ENCODE data around the gene PCLAF. TPM values are rescaled to one million over a fixed set of nuclear protein-coding genes. Genes with fewer than 3 reads are reported as not detected.
"Not testable (repeated sequence)": the region's sequence is repeated elsewhere in the genome, so short reads cannot be mapped to it uniquely, and the experiment has no call there.

PCLAF gene
- total and polyA plus RNA-seq, 2 of the 4 experiments (the other 2 are of a cell fraction): 12.9 to 60.5 TPM

DNA sequence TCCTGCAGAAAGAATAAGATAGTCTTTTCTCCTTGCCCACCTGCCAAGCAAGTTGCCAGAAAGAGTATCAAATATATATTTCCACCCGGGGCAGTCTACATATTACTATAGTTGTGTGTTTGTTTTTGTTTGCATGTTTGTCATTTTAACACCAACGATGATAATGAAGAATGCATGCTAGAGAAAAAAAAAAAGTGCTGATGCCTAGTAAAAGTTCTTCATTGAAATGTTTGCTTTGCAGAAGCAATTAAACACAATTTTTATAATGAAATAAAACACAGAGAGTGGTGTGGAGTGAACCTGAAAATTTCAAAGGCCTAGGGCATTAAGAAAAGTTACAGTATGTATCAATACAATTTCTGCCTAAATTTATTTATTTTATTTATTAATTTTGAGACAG lies 2.5 kb upstream of the PCLAF start:
- H3K23ac ChIP-seq (ENCODE audit: low read depth, low read length): no peak overlapping the region
- H4K91ac ChIP-seq (ENCODE audit: insufficient read depth, low read depth, low read length): no peak overlapping the region
- no peak overlapping the region for H4K8ac ChIP-seq (ENCODE audit: low read depth in 2 of 2, low read length in 2 of 2)
- peaks cover 3% of the 10 kb centered on the region for H3K4me1 ChIP-seq (ENCODE audit: control insufficient read depth, insufficient read depth, low read length)
- H3K9me3 ChIP-seq (ENCODE audit: control insufficient read depth, insufficient read depth, low read length): no peaks in the 10 kb centered on the region
- no peak overlapping the region for H3K9ac ChIP-seq (ENCODE audit: low read depth, low read length)
- no peak overlapping the region for H3K4me3 ChIP-seq (ENCODE audit: insufficient read depth, low read depth, low read length)
- no peak overlapping the region for H4K5ac ChIP-seq (ENCODE audit: low read depth, low read length)
- H3K4me2 ChIP-seq (ENCODE audit: low read depth, low read length): no peak overlapping the region
- H3K27me3 ChIP-seq (ENCODE audit: control insufficient read depth, insufficient read depth, low read length): no peaks in the 10 kb centered on the region
- no TSS peak for BruUV-seq (replicated peaks)
- H3K79me1 ChIP-seq (ENCODE audit: low read depth in 1 of 2, low read length in 2 of 2): peaks cover 4 to 25% of the 10 kb centered on the region in 2 experiments; a peak in 2 of 4 replicates
- TF ChIP-seq MAFK (IDR thresholded peaks at IDR 0.05; ENCODE audit: low read depth, low read length): peak; percentile 47
- TF ChIP-seq, protein P1, sequence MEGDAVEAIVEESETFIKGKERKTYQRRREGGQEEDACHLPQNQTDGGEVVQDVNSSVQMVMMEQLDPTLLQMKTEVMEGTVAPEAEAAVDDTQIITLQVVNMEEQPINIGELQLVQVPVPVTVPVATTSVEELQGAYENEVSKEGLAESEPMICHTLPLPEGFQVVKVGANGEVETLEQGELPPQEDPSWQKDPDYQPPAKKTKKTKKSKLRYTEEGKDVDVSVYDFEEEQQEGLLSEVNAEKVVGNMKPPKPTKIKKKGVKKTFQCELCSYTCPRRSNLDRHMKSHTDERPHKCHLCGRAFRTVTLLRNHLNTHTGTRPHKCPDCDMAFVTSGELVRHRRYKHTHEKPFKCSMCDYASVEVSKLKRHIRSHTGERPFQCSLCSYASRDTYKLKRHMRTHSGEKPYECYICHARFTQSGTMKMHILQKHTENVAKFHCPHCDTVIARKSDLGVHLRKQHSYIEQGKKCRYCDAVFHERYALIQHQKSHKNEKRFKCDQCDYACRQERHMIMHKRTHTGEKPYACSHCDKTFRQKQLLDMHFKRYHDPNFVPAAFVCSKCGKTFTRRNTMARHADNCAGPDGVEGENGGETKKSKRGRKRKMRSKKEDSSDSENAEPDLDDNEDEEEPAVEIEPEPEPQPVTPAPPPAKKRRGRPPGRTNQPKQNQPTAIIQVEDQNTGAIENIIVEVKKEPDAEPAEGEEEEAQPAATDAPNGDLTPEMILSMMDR (conservative IDR thresholded peaks at IDR 0.05; ENCODE audit: low read depth, low read length): no peak
- ChIA-PET POLR2A (ENCODE audit: unreplicated experiment) (no interaction called here), CTCF (no interaction called here)
- no peak overlapping the region for H2BK15ac ChIP-seq (ENCODE audit: low read depth, low read length)
- dilution Hi-C loops (cut with HindIII; ENCODE audit: low sequenced_read_pairs, unreplicated experiment) (no loop called here), in situ Hi-C loops (cut with MboI; ENCODE audit: low sequenced_read_pairs) (no loop called here), intact Hi-C loops (cut with micrococcal nuclease) (no loop called here)
- H3K27ac ChIP-seq (ENCODE audit: insufficient read depth, low read length): no peak overlapping the region
- no peaks in the 10 kb centered on the region for H3K36me3 ChIP-seq (ENCODE audit: control insufficient read depth, insufficient read depth, low read length)
- H3K14ac ChIP-seq (replicated peaks; ENCODE audit: low read depth, low read length): no peak overlapping the region
- no peak overlapping the region for H2AK9ac ChIP-seq (replicated peaks; ENCODE audit: low read depth, low read length, poor library complexity)
- H3K56ac ChIP-seq (ENCODE audit: extremely low read depth, insufficient read depth, low read length): no peak overlapping the region
- no peak overlapping the region for H2BK120ac ChIP-seq (ENCODE audit: low read depth, low read length)
- no peak overlapping the region for H2BK5ac ChIP-seq (ENCODE audit: low read depth, low read length, poor library complexity, severe bottlenecking)
- DNase-seq: no peak
- no CpG with 5 or more reads among the region's 2 CpGs for WGBS, 2 experiments (ENCODE audit: extremely low coverage in 2 of 2, insufficient read length in 1 of 2)
- peaks cover 4% of the 10 kb centered on the region for H3K9me1 ChIP-seq (ENCODE audit: insufficient read depth, low read length)
- H4K20me1 ChIP-seq (ENCODE audit: insufficient read depth, low read length): no peaks in the 10 kb centered on the region
- no peak for ATAC-seq (ENCODE audit: low read depth)
- no peak overlapping the region for H2AFZ ChIP-seq (replicated peaks; ENCODE audit: low read length, poor library complexity)
- H3K4ac ChIP-seq (ENCODE audit: low read depth, low read length): no peak overlapping the region
- no peak overlapping the region for H2AK5ac ChIP-seq (ENCODE audit: low read depth, low read length)
- no peak overlapping the region for H2BK20ac ChIP-seq (ENCODE audit: low read depth, low read length)
- H3K18ac ChIP-seq (ENCODE audit: low read depth, low read length): no peak overlapping the region

DNA sequence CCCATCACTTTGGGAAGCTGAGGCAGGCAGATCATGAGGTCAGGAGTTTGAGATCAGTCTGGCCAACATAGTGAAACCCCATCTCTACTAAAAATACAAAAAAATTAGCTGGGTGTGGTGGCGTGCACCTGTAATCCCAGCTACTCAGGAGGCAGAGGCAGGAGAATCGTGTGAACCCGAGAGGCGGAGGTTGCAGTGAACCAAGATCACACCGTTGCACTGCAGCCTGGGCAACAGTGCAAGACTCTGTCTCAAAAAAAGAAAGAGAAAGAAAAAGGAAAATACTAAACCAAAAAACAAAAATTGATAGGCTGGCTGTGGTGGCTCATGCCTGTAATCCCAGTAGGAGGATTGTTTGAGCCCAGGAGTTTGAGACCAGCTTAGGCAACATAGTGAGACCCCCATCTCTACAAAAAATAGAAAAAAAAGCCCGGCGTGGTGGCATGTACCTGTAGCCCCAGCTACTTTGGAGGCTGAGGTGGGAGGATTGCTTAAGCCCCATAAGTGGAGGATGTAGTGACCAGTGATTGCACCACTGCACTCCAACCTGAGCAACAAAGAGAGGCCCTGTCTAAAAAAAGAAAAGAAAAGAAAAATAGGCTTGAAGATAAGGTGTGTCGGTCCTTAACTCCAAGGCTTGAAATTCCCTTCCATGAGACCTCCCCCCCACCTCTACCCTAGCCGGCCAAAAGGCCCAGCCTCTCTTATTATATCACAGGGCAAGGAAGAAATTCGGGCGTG lies 941 bp downstream of the PCLAF start:
- intact Hi-C loops (cut with micrococcal nuclease); H2BK20ac ChIP-seq (ENCODE audit: low read depth, low read length); H2AK5ac ChIP-seq (ENCODE audit: low read depth, low read length); H2BK120ac ChIP-seq (ENCODE audit: low read depth, low read length); H3K36me3 ChIP-seq (ENCODE audit: control insufficient read depth, insufficient read depth, low read length); H3K9me1 ChIP-seq (ENCODE audit: insufficient read depth, low read length); H2BK15ac ChIP-seq (ENCODE audit: low read depth, low read length); H3K27me3 ChIP-seq (ENCODE audit: control insufficient read depth, insufficient read depth, low read length); H3K9me3 ChIP-seq (ENCODE audit: control insufficient read depth, insufficient read depth, low read length); ATAC-seq (ENCODE audit: low read depth); H3K18ac ChIP-seq (ENCODE audit: low read depth, low read length); dilution Hi-C loops (cut with HindIII; ENCODE audit: low sequenced_read_pairs, unreplicated experiment); H4K20me1 ChIP-seq (ENCODE audit: insufficient read depth, low read length); H2BK5ac ChIP-seq (ENCODE audit: low read depth, low read length, poor library complexity, severe bottlenecking); CTCF ChIA-PET; H3K4me1 ChIP-seq (ENCODE audit: control insufficient read depth, insufficient read depth, low read length); H4K91ac ChIP-seq (ENCODE audit: insufficient read depth, low read depth, low read length); POLR2A ChIA-PET (ENCODE audit: unreplicated experiment); in situ Hi-C loops (cut with MboI; ENCODE audit: low sequenced_read_pairs); DNase-seq; H4K5ac ChIP-seq (ENCODE audit: low read depth, low read length); H3K27ac ChIP-seq (ENCODE audit: insufficient read depth, low read length): not testable (repeated sequence)
- peak overlapping the region; percentile 38; the same call in 1 of the 2 replicates for H3K9ac ChIP-seq (ENCODE audit: low read depth, low read length)
- H4K8ac ChIP-seq (ENCODE audit: low read depth in 2 of 2, low read length in 2 of 2): peak overlapping the region in 1 of 2 experiments; percentile 6; a peak in 1 of 4 replicates
- H2AFZ ChIP-seq (replicated peaks; ENCODE audit: low read length, poor library complexity): peak overlapping the region; percentile 87
- TSS peak; percentile 59 for BruUV-seq (replicated peaks)
- peak overlapping the region; percentile 15; the same call in 1 of the 2 replicates for H3K14ac ChIP-seq (replicated peaks; ENCODE audit: low read depth, low read length)
- peaks cover 0 to 20% of the 10 kb centered on the region in 2 experiments; a peak in 2 of 4 replicates for H3K79me1 ChIP-seq (ENCODE audit: low read depth in 1 of 2, low read length in 2 of 2)
- peak overlapping the region; percentile 60; the same call in 1 of the 2 replicates for H3K23ac ChIP-seq (ENCODE audit: low read depth, low read length)
- H3K4me2 ChIP-seq (ENCODE audit: low read depth, low read length): peak overlapping the region; percentile 87
- H2AK9ac ChIP-seq (replicated peaks; ENCODE audit: low read depth, low read length, poor library complexity): peak overlapping the region; percentile 51
- peak overlapping the region; percentile 12; the same call in 1 of the 2 replicates for H3K4ac ChIP-seq (ENCODE audit: low read depth, low read length)
- WGBS, 2 experiments (ENCODE audit: extremely low coverage in 2 of 2, insufficient read length in 1 of 2): no CpG with 5 or more reads among the region's 11 CpGs
- H3K4me3 ChIP-seq (ENCODE audit: insufficient read depth, low read depth, low read length): peak overlapping the region; percentile 71; the same call in 1 of the 2 replicates
- 0 out of 2 replicates have a peak overlapping the region, but pooled peaks have one; percentile 40 for H3K56ac ChIP-seq (ENCODE audit: extremely low read depth, insufficient read depth, low read length)
